Endothelial cell of hepatic sinusoid (primary cell): Measurements from ENCODE around the gene AOPEP.

Source experiments
- in situ Hi-C: cut with HindIII; loops from 2 replicates; pipeline ENCODE4 v1.10.0; 2017; ENCODE audit warnings: low sequenced_read_pairs

Gene AOPEP

GRCh38 chr9:95085036-95085770 is 358.7 kb downstream of the AOPEP start:
- in situ Hi-C loops = no loop called here

- in situ Hi-C loops = no loop called here
Observed at GRCh38 chr9:95085861-95086563, 359.5 kb downstream of the AOPEP start.

- in situ Hi-C loops = no loop called here
Observed at GRCh38 chr9:95086564-95086955, 360.1 kb downstream of the AOPEP start.

- in situ Hi-C loops = no loop called here
Observed at GRCh38 chr9:95087659-95088242, 361.3 kb downstream of the AOPEP start.

- in situ Hi-C loops = no loop called here
Observed at GRCh38 chr9:95088421-95089161, 362.1 kb downstream of the AOPEP start.

- in situ Hi-C loops = no loop called here
Observed at GRCh38 chr9:95089257-95090022, 362.9 kb downstream of the AOPEP start.

GRCh38 chr9:95090023-95090791 is 363.7 kb downstream of the AOPEP start:
- in situ Hi-C loops = no loop called here

- in situ Hi-C loops = no loop called here
Observed at GRCh38 chr9:95090871-95091577, 364.5 kb downstream of the AOPEP start.

GRCh38 chr9:95091601-95092261 is 365.2 kb downstream of the AOPEP start:
- in situ Hi-C loops = no loop called here

- in situ Hi-C loops = no loop called here
Observed at GRCh38 chr9:95092262-95093072, 366.0 kb downstream of the AOPEP start.

- in situ Hi-C loops = no loop called here
Observed at GRCh38 chr9:95093586-95093985, 367.1 kb downstream of the AOPEP start.

GRCh38 chr9:95094002-95094401 is 367.5 kb downstream of the AOPEP start:
- in situ Hi-C loops = no loop called here

GRCh38 chr9:95095641-95096355 is 369.3 kb downstream of the AOPEP start:
- in situ Hi-C loops = loop anchor here (5.0 kb wide), 2 partner anchors 38 to 72 kb away; no protein-coding TSS in a partner anchor

GRCh38 chr9:95096381-95096780 is 369.9 kb downstream of the AOPEP start:
- in situ Hi-C loops = loop anchor here (5.0 kb wide), 2 partner anchors 39 to 71 kb away; no protein-coding TSS in a partner anchor

GRCh38 chr9:95096807-95097206 is 370.3 kb downstream of the AOPEP start:
- in situ Hi-C loops = loop anchor here (5.0 kb wide), 2 partner anchors 40 to 70 kb away; no protein-coding TSS in a partner anchor

- in situ Hi-C loops = loop anchor here (5.0 kb wide), 2 partner anchors 40 to 70 kb away; no protein-coding TSS in a partner anchor
Observed at GRCh38 chr9:95097279-95097678, 370.8 kb downstream of the AOPEP start.

- in situ Hi-C loops = loop anchor here (5.0 kb wide), 2 partner anchors 41 to 69 kb away; no protein-coding TSS in a partner anchor
Observed at GRCh38 chr9:95098391-95098921, 372.0 kb downstream of the AOPEP start.
